Activated CD8-positive, alpha-beta memory T cell treated with anti-CD3 and anti-CD28 coated beads for 36 hours (primary cell): ENCODE measurements around the gene ALG2. TPM values are rescaled to one million over a fixed set of nuclear protein-coding genes. Genes with fewer than 3 reads are reported as not detected.

ENCODE experiments used
- CTCF ChIA-PET: fragments of 350-600 bp; sonication (Branson Sonifier 250); formaldehyde crosslinking; loops from one replicate; lab custom pipeline; 2021; ENCODE audit warnings: antibody characterized with exemption; lab: Charles Lee
- POLR2A ChIA-PET: fragments of 350-600 bp; sonication (Branson Sonifier 250); formaldehyde crosslinking; loops from one replicate; lab custom pipeline; 2021; ENCODE audit warnings: antibody characterized with exemption; lab: Charles Lee
- total RNA-seq, 2 experiments: library from RNA; stranded (reverse); gene quantifications; one replicate each; pipeline ENCODE4 v1.2.3, GENCODE V29; 2021

Gene ALG2
- total RNA-seq, 2 experiments from 2014 or later, result 29.0 to 29.3 TPM

- POLR2A ChIA-PET, result no interaction called here
- CTCF ChIA-PET, result interaction anchor here (1.2 to 1.4 kb wide), 2 partner anchors 40 to 41 kb away, joined by 3 to 4 read pairs; partner anchors contain the start of genes ALG2 and SEC61B
Measured at GRCh38 chr9:99182356-99182755, 39.4 kb downstream of the ALG2 start.

GRCh38 chr9:99181621-99182020 lies 40.1 kb downstream of the ALG2 start:
- CTCF ChIA-PET, result interaction anchor here (0.8 to 1.4 kb wide), 4 partner anchors 40 to 414 kb away, joined by 3 to 4 read pairs (median 4); partner anchors contain the start of genes ALG2 and SEC61B

GRCh38 chr9:99181206-99181605 lies 40.5 kb downstream of the ALG2 start:
- POLR2A ChIA-PET, result no interaction called here
- CTCF ChIA-PET, result interaction anchor here (0.8 to 1.4 kb wide), 3 partner anchors 40 to 414 kb away, joined by 3 to 4 read pairs (median 3); no protein-coding TSS in a partner anchor

More at GRCh38 chr9:99181621-99182020, 40.1 kb downstream of the ALG2 start:
- POLR2A ChIA-PET, result no interaction called here

- POLR2A ChIA-PET, result no interaction called here
- CTCF ChIA-PET, result no interaction called here
Measured at GRCh38 chr9:99180662-99181061, 41.1 kb downstream of the ALG2 start.

GRCh38 chr9:99180199-99180598 lies 41.5 kb downstream of the ALG2 start:
- CTCF ChIA-PET, result no interaction called here
- POLR2A ChIA-PET, result no interaction called here

GRCh38 chr9:99178912-99179872 lies 42.5 kb downstream of the ALG2 start:
- CTCF ChIA-PET, result interaction anchor here (1.3 kb wide), 2 partner anchors 17 to 18 kb away, joined by 3 read pairs; no protein-coding TSS in a partner anchor
- POLR2A ChIA-PET, result no interaction called here

DNA sequence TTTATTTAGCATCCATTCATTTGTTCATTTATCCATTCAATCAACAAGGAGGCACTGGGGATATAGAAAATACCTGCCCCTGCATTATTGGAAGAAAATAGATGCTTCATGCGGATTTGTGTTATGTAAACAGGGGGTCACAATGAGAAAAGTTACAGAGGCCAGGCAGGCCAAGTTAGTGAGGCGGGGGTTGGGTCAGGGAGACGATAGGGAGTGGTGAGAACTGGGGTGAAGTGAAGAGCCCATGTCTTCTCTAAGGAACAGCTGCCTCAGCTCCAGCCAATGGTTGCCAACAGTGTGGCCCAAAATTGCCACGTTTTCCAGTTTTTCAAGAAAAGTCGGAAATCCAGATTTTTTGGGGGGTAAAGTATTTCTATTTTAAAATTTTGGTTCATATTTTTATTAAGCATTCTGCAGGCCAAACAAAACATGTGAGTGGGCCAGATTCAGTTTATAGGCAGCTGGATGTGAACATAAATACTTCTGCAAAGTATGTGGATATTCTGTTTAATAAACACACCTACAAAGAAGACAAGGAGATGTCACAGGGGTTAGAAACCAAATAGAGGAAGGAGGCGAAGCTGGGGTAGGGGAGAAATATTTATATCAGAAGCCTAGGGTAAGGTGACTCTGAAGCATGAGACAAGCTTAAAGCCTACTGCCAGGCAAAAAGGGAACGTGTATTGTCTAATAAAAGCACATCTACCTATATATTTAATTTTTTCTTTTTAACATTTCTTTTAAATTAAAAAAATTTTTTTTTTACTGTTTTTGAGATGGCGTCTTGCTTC lies 44.0 kb downstream of the ALG2 start:
- ChIA-PET POLR2A (no interaction called here), CTCF (no interaction called here)

DNA sequence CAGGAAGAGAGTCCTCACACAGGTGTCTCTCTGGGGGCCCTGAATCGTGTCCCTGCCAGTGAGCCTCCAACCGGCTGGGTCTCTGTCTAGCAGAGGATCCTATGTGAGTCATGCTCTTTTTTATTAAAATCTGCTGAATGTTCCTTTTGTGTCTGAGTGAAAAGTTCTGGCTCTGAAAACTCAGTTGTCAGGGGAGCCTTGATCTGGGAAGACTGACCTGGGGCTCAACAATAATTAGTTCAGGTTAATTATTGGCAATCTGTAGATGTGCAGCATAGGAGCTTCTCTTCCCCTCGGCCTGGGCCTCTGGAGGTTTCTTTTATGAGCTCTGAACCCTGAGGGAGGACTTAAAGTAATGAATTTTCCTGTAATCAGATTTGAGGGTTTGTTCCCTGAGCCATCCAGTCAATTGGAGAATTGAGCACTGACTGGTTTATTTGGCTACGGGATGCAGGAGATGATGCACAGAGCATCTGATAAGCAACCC lies 45.2 kb downstream of the ALG2 start:
- POLR2A ChIA-PET, result no interaction called here
- CTCF ChIA-PET, result no interaction called here

- ChIA-PET CTCF (no interaction called here), POLR2A (interaction anchor here (0.6 kb wide), 1 partner anchor 362 kb away, joined by 3 read pairs; no protein-coding TSS in a partner anchor)
Measured at GRCh38 chr9:99173570-99174504, 47.9 kb downstream of the ALG2 start.

DNA sequence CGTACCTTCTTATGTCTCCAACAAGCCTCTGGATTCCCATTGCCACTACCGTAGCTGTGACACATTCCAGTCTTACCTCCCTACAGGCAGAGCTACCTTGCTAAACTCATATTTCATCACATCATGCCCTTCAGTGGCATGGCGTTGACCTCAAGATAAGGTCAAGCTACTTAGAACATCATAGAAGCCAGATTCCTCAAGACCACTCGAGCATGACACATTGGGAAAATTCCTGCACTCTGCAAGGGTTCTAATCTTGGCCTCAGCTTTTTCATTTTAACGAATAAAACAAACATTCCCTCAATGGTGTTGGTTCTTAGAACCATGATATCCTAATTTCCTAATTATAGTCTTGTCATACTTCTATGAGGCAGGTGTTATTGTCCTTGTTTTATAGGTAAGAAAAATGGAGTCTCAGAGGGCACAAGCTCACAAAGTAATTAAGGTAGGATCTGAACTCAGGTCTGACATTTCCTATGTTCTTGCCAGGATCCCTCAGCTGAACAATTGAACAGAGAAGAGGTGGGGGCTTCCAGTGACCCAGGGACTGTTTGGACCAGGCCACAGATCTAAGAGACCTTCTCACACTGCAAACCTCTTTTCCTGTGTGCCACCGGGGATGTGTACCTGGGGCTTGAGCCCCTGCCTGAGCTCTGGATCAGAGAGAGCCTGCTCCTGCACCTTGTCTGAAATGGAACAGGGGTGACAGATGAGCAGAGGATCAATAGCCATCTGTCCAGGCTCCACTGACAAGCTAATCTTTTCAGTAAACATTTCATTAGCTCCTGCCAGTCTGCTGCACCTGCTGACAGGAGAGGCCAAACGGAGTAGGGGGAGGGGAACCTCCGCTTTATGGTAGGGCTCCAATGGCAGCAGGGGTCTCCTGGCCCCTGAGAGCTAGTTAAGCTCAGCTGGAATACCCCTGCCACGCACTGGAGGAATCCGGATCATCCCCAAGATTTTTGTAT lies 49.3 kb downstream of the ALG2 start:
- POLR2A ChIA-PET, result interaction anchor here (0.6 kb wide), 1 partner anchor 363 kb away, joined by 3 read pairs; no protein-coding TSS in a partner anchor
- CTCF ChIA-PET, result interaction anchor here (0.8 kb wide), 1 partner anchor 174 kb away, joined by 3 read pairs; no protein-coding TSS in a partner anchor

DNA sequence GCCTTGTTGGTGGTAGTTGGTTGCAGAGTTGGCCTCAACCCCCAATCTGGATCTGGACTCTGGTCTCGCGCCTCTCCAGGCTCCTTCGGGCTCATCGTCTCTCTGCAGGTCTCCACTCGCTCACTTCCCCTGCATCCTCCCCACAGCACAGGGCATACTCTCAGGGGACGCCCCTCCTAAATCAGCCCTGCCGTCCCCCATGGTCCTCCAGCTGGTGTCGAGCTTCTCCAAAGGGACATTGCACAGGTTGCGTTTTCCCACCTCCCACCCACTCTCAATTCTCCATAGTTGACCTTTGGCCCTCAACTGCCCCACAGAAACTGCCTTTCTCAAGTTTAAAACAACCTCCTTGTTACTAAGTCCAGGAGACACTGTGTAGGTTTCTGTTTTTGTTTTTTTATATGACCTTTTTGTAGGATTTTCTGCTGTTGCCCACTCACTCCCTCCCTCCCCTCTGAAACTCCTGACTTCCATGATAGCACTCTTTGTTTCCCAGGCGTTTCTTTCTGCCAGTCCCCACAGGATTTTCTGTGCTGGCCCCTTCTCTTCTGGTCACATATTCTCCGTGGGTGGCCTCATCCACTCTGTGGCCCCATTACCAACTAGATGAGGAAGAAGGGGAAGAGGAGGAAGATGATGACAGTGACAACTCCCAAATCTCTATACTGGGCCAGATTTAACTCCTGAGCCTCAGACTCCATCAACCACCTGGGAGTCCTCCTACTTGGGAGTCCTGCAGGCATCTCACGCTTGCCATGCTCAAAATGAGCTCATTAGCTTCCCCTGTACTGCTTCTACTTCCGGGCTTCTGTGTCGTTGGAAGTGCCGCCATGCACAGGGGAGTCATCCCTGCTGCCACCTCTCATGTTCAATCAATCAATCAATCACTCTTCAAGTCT lies 50.3 kb downstream of the ALG2 start:
- CTCF ChIA-PET, result interaction anchor here (0.8 to 1.2 kb wide), 2 partner anchors 13 to 173 kb away, joined by 3 read pairs; no protein-coding TSS in a partner anchor
- POLR2A ChIA-PET, result no interaction called here

- ChIA-PET CTCF (interaction anchor here (1.2 kb wide), 1 partner anchor 14 kb away, joined by 3 read pairs; no protein-coding TSS in a partner anchor), POLR2A (no interaction called here)
Measured at GRCh38 chr9:99169982-99170761, 51.6 kb downstream of the ALG2 start.

- CTCF ChIA-PET, result no interaction called here
- POLR2A ChIA-PET, result no interaction called here
Measured at GRCh38 chr9:99169086-99169485, 52.7 kb downstream of the ALG2 start.

DNA sequence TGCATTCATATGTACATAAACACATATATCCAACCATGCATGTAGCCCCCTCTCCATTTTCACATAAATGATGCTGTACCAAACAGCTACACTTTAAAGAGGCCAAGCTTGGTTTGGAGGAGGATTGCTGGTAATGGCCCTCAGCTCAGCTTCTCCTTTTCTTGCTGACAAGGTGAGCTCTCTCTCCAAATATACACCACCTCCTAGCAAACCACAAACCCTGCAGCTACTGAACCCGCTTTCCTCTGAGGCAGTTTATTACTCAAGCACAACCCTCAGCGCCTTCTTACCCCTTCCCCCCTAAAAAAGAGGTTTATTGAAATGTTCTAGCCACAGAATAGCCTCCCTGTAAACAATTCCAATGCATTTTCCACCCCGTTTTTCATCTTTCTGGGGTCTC lies 54.0 kb downstream of the ALG2 start:
- POLR2A ChIA-PET, result no interaction called here
- CTCF ChIA-PET, result no interaction called here

- ChIA-PET CTCF (no interaction called here), POLR2A (no interaction called here)
Measured at GRCh38 chr9:99167119-99167518, 54.6 kb downstream of the ALG2 start.
